NB4 (cell line): Measurements from ENCODE around the gene ZNF227.
"Not testable (repeated sequence)": the region's sequence is repeated elsewhere in the genome, so short reads cannot be mapped to it uniquely, and the experiment has no call there.

ENCODE experiments used
- DNase-seq: peaks from one replicate; pipeline ENCODE4 v3.0.0; 2010; ENCODE audit warnings: low read depth
- H3K4me3 ChIP-seq: one replicate; pipeline ENCODE4 v1.5.1; 2011; ENCODE audit warnings: mild to moderate bottlenecking, low read depth, low read length, moderate library complexity
- MYC ChIP-seq: IDR thresholded peaks from 2 replicates; pipeline ENCODE4 v1.6.1; 2011; ENCODE audit warnings: low read depth, low read length
- POLR2A ChIP-seq: IDR thresholded peaks from 2 replicates; pipeline ENCODE4 v1.6.1; 2011; ENCODE audit warnings: mild to moderate bottlenecking; ENCODE audit not compliant: insufficient read length; ENCODE audit errors: extremely low read depth
- TF ChIP-seq, protein P1 (sequence below): IDR thresholded peaks from one replicate; pipeline ENCODE4 v1.5.1; 2012; ENCODE audit warnings: low read depth, low read length
- TF ChIP-seq, protein P2 (sequence below): IDR thresholded peaks from 2 replicates; pipeline ENCODE4 v1.6.1; 2011; ENCODE audit warnings: low read depth, low read length

Gene ZNF227

DNA sequence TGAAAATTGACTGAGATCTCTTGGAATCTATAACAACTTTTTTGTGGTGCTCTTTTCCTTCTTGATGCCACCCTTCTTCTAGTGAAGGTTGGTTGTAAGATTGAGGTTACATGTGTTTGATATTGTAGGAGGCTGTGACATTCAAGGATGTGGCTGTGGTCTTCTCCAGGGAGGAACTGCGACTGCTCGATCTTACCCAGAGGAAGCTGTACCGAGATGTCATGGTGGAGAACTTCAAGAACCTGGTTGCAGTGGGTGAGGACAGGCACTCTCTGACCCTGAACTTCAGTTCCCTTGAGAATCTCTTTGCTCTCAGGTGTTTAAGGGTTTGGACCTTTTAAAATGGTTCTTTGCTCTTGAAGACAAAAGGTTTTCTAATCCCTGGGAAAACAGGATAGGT is 16.0 kb downstream of the ZNF227 start:
- H3K4me3 ChIP-seq, result no peak overlapping the region
- DNase-seq, result no peak
- TF ChIP-seq, protein P1, sequence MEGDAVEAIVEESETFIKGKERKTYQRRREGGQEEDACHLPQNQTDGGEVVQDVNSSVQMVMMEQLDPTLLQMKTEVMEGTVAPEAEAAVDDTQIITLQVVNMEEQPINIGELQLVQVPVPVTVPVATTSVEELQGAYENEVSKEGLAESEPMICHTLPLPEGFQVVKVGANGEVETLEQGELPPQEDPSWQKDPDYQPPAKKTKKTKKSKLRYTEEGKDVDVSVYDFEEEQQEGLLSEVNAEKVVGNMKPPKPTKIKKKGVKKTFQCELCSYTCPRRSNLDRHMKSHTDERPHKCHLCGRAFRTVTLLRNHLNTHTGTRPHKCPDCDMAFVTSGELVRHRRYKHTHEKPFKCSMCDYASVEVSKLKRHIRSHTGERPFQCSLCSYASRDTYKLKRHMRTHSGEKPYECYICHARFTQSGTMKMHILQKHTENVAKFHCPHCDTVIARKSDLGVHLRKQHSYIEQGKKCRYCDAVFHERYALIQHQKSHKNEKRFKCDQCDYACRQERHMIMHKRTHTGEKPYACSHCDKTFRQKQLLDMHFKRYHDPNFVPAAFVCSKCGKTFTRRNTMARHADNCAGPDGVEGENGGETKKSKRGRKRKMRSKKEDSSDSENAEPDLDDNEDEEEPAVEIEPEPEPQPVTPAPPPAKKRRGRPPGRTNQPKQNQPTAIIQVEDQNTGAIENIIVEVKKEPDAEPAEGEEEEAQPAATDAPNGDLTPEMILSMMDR, result no peak

DNA sequence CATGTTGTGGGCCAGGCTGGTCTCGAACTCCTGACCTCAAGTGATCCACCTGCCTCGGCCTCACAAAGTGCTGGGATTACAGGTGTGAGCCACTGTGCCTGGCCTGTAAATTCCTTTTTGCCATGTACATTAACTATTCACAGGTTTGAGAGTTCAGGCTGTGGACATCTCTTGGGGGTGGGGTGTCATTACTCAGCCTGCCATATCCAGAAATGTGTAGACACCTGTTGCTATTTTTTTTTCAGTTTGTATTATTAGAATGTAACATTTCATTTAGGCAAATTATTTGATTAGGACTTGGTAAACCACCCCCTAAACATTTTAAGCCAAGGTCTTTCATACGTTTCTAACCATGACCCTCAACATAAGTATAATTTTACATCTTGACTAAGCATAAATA is 20.5 kb downstream of the ZNF227 start:
- DNase-seq, result no peak
- TF ChIP-seq, protein P2, sequence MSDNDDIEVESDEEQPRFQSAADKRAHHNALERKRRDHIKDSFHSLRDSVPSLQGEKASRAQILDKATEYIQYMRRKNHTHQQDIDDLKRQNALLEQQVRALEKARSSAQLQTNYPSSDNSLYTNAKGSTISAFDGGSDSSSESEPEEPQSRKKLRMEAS, result no peak
- TF ChIP-seq, protein P1, result no peak
- TF ChIP-seq MYC (no peak), POLR2A (no peak)
- H3K4me3 ChIP-seq, result no peak overlapping the region

DNA sequence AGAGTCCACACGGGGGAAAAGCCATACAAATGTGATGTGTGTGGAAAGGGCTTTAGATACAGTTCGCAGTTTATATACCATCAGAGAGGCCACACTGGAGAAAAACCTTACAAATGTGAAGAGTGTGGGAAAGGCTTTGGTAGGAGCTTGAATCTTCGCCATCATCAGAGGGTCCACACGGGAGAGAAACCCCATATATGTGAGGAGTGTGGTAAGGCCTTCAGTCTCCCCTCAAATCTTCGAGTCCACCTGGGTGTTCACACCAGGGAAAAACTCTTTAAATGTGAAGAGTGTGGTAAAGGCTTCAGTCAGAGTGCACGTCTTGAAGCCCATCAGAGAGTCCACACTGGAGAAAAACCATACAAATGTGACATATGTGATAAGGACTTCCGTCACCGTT is 24.1 kb downstream of the ZNF227 start:
- H3K4me3 ChIP-seq, result no peak overlapping the region
- TF ChIP-seq, protein P2, result no peak
- no peak for TF ChIP-seq MYC
- TF ChIP-seq, protein P1, result no peak
- no peak for TF ChIP-seq POLR2A
- DNase-seq, result no peak

DNA sequence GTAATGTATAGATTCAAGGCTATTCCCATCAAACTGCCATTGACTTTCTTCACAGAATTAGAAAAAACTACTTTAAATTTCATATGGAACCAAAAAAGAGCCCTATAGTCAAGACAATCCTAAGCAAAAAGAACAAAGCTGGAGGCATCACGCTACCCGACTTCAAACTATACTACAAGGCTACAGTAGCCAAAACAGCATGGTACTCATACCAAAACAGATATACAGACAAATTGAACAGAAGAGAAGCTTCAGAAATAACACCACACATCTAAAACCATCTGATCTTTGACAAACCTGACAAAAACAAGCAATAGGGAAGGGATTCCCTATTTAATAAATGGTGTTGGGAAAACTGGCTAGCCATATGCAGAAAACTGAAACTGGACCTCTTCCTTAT is 40.0 kb downstream of the ZNF227 start:
- DNase-seq, H3K4me3 ChIP-seq: not testable (repeated sequence)

DNA sequence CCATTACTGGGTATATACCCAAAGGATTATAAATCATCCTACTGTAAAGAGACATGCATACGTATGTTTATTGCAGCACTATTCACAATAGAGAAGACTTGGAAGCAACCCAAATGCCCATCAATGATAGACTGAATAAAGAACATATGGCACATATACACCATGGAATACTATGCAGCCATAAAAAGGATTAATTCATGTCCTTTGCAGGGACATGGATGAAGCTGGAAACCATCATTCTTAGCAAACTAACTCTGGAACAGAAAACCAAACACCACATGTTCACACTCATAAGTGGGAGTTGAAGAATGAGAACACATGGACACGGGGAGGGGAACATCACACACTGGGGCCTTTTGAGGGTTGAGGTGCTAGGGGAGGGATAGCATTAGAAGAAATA is 41.1 kb downstream of the ZNF227 start:
- DNase-seq, result not testable (repeated sequence)

DNA sequence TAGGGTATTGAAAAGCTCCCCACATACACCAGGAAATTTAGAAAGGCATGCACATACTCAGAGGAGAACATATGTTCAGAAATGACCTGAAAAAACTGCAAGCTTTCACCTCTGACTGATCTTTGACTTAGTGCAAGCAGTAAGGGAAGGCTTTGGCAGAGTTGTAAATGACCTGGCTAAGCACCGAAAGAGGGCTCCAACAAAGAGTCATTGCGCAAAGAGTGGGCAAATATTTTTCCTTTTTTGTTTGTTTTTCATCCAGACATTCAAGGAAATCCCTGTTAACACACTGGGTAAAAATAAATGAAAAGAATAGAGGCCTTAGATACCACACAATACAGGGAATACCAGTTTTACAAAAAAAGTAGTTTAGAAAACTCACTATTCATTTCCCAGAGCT is 42.2 kb downstream of the ZNF227 start:
- TF ChIP-seq POLR2A (no peak), MYC (no peak)
- TF ChIP-seq, protein P2, result no peak
- TF ChIP-seq, protein P1, result no peak
- H3K4me3 ChIP-seq, result no peak overlapping the region
- no peak for DNase-seq

More for the DNA sequence above, 41.1 kb downstream of the ZNF227 start:
- not testable (repeated sequence) for H3K4me3 ChIP-seq

DNA sequence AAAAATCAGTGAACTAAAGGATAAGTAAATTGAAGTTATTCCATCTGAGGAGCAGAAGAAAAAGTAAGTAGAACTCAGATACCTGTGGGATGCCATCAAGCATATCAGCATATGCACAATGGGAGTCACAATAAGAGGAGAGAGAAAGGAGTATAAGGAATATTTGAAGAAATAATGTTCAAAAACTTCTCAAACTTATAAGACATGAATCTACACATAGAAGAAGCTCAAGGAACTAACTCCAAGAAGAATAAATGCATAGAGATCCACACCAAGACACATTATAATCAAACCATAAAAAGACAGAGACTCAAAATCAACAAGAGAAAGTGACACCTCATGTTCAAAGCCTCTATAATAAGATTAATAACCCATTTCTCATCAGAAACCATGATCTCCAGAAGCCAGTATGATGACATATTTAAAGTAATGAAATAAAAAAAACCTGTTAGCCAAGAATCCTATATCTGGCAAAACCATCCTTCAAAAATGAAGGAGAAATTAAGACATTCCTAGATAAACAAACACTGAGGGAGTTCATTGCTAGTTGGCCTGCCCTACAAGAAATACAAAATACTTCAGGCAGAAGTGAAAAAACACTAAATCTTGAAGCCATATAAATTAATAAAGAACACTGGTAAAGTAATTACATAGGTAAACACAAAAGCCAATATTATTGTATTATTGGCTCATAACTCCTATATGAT is 43.5 kb downstream of the ZNF227 start:
- TF ChIP-seq POLR2A, result no peak
- TF ChIP-seq, protein P2, result no peak
- TF ChIP-seq, protein P1, result no peak
- no peak for TF ChIP-seq MYC
- DNase-seq, result no peak
- H3K4me3 ChIP-seq, result no peak overlapping the region
